ENCODE results near the gene ZMAT3. TPM values are rescaled to one million over a fixed set of nuclear protein-coding genes. Genes with fewer than 3 reads are reported as not detected.

Gene ZMAT3
- total RNA-seq, 1 experiment from 2014 or later = 4.2 TPM

Other genes with a start within 250 kb of the ZMAT3 start
- gene PIK3CA, start 76.5 kb upstream of the ZMAT3 start, total RNA-seq (2014; rRNA removed; shearing (Covaris generic)) = 21.7 and 34.1 TPM in 2 replicates
- 0.52 and 1.1 TPM in 2 replicates for gene KCNMB3, start 179.3 kb upstream of the ZMAT3 start, total RNA-seq (2014; rRNA removed; shearing (Covaris generic))